D721Med (cell line): ENCODE measurements around the gene SRP68.

ENCODE experiments used
- DNase-seq: peaks from one replicate; pipeline ENCODE4 v3.0.0; 2011; ENCODE audit warnings: low spot score; ENCODE audit not compliant: insufficient read length
- FAIRE-seq: peaks from 2 replicates; lab custom pipeline; 2011; peaks lifted over from hg19 to GRCh38; lab: Jason Lieb, UNC
- TF ChIP-seq, protein P1 (sequence below): IDR thresholded peaks from 2 replicates; pipeline ENCODE4 v1.5.1; 2012; ENCODE audit warnings: mild to moderate bottlenecking, control low read depth; ENCODE audit not compliant: insufficient read depth; ENCODE audit errors: missing control alignments

SRP68 gene

GRCh38 chr17:76019833-76020467, 52.4 kb downstream of the SRP68 start:
- no peak for DNase-seq
- TF ChIP-seq, protein P1, sequence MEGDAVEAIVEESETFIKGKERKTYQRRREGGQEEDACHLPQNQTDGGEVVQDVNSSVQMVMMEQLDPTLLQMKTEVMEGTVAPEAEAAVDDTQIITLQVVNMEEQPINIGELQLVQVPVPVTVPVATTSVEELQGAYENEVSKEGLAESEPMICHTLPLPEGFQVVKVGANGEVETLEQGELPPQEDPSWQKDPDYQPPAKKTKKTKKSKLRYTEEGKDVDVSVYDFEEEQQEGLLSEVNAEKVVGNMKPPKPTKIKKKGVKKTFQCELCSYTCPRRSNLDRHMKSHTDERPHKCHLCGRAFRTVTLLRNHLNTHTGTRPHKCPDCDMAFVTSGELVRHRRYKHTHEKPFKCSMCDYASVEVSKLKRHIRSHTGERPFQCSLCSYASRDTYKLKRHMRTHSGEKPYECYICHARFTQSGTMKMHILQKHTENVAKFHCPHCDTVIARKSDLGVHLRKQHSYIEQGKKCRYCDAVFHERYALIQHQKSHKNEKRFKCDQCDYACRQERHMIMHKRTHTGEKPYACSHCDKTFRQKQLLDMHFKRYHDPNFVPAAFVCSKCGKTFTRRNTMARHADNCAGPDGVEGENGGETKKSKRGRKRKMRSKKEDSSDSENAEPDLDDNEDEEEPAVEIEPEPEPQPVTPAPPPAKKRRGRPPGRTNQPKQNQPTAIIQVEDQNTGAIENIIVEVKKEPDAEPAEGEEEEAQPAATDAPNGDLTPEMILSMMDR, result no peak
- FAIRE-seq, result no peak

- FAIRE-seq, result no peak
Measured at GRCh38 chr17:76018801-76019200, 53.5 kb downstream of the SRP68 start.

GRCh38 chr17:76018340-76018680, 54.0 kb downstream of the SRP68 start:
- TF ChIP-seq, protein P1, result no peak
- no peak for FAIRE-seq
- DNase-seq, result no peak

More at GRCh38 chr17:76018801-76019200, 53.5 kb downstream of the SRP68 start:
- DNase-seq, result no peak
- TF ChIP-seq, protein P1, result no peak

DNA sequence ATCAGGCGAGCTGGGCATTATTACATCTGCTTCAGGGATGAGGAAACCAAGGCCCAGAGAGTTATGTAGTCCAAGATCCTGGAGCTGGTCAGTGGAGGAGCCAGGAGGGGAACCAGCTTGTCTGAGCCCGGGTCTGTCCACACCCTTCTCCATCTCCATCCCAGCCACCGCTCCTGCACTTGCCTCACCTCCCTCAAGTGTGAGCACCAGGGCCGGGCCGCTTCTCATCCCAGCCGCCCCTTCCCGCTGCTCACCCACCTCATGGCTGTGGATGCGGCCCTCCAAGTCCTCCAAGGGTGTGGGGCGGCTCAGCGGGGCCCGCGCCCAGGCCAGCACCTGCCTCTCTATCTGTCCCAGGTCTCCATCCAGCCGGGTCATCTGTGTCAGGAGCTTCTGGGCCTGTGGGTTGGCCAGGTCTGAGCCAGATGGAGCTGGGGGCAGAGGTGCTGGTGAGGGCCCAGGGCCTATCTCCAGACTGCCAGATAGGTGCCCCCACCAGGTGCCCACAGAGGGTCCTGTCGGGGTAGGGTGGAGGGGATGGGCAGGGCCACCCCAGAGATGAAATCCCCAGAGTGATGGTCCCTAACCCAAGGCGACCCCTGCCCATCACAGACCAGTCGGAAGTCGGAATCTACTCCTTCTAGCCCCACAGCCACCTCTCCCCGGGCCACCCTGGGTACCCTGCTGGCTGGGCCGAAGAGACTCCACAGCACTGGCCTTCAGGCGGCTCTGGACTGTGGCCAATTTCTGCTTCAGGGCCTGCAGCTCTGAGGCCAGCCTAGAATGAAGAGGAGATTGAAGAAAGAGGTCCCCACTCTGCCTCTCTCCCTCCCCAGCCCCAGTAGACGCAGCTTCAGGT, 54.6 kb downstream of the SRP68 start:
- no peak for FAIRE-seq
- TF ChIP-seq, protein P1, result no peak
- DNase-seq, result no peak

DNA sequence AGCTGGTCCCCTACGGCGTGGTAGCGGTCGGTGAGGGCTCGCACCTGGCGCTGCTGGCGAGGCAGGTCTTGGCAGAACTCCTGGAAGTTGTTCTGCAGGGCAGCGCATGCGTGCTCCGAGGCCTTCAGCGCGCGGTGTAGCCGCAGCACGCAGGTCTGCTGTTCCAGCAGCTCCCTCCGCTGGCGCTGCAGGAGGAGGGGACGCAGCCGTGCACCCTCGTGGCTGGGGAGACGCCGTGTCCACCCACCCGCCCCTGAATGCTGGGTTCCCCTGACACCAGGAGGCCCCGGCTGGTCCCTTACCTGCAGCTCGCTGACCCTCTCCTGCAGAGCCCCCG, 57.4 kb downstream of the SRP68 start:
- TF ChIP-seq, protein P1, result no peak
- DNase-seq (no peak), FAIRE-seq (no peak)

GRCh38 chr17:76014100-76014924, 58.0 kb downstream of the SRP68 start:
- FAIRE-seq, result no peak
- TF ChIP-seq, protein P1, result peak; percentile 98
- peak; percentile 96 for DNase-seq
